ENCODE results near the gene CLEC4G. TPM values are rescaled to one million over a fixed set of nuclear protein-coding genes. Genes with fewer than 3 reads are reported as not detected.

The CLEC4G gene
- total and polyA plus RNA-seq, 2 experiments from 2014 or later = not detected

- WGBS (ENCODE audit: low lambda C conversion rate, missing lambda C conversion rate) = 90% methylated on average over 9 of the region's 9 CpGs
- no peak for DNase-seq (ENCODE audit: low spot score)
- no peaks in the 10 kb centered on the region for H3K79me2 ChIP-seq
- peaks cover 3% of the 10 kb centered on the region for H3K27me3 ChIP-seq
- H3K9me3 ChIP-seq (ENCODE audit: low read depth) = no peaks in the 10 kb centered on the region
- no peak overlapping the region for H3K4me3 ChIP-seq
- H3K9me2 ChIP-seq (replicated peaks; ENCODE audit: insufficient read depth) = no peaks in the 10 kb centered on the region
- H3K36me3 ChIP-seq (replicated peaks; ENCODE audit: insufficient read depth, low read depth) = no peaks in the 10 kb centered on the region
- TF ChIP-seq EZH2 (IDR thresholded peaks at IDR 0.05; ENCODE audit: borderline replicate concordance) (no peak), EZH2phosphoT487 (IDR thresholded peaks at IDR 0.05; ENCODE audit: low read depth, severe bottlenecking, unreplicated experiment) (no peak), CTCF (IDR thresholded peaks at IDR 0.05; ENCODE audit: poor library complexity) (no peak)
- H2AFZ ChIP-seq = no peak overlapping the region
- no peak overlapping the region for H3K4me2 ChIP-seq
- H4K20me1 ChIP-seq (ENCODE audit: insufficient read depth, poor library complexity, severe bottlenecking) = no peaks in the 10 kb centered on the region
- no peak overlapping the region for H3K27ac ChIP-seq
- no peaks in the 10 kb centered on the region for H3K4me1 ChIP-seq (ENCODE audit: insufficient read depth)
These were observed 43.9 kb upstream of the CLEC4G start for GRCh38 chr19:7775761-7776160.

- Histone ChIP-seq H2AFZ (no peak overlapping the region), H3K27me3 (no peaks in the 10 kb centered on the region), H3K9me2 (replicated peaks; ENCODE audit: insufficient read depth) (no peaks in the 10 kb centered on the region), H4K20me1 (ENCODE audit: insufficient read depth, poor library complexity, severe bottlenecking) (no peaks in the 10 kb centered on the region), H3K79me2 (no peaks in the 10 kb centered on the region), H3K4me3 (no peak overlapping the region), H3K4me1 (ENCODE audit: insufficient read depth) (no peaks in the 10 kb centered on the region), H3K27ac (no peak overlapping the region), H3K4me2 (no peak overlapping the region), H3K9me3 (ENCODE audit: low read depth) (no peaks in the 10 kb centered on the region), H3K36me3 (replicated peaks; ENCODE audit: insufficient read depth, low read depth) (no peaks in the 10 kb centered on the region)
- DNase-seq (ENCODE audit: low spot score) = no peak
- WGBS (ENCODE audit: low lambda C conversion rate, missing lambda C conversion rate) = 74% methylated on average over 9 of the region's 9 CpGs
- TF ChIP-seq CTCF (IDR thresholded peaks at IDR 0.05; ENCODE audit: poor library complexity) = no peak
- no peak for TF ChIP-seq EZH2phosphoT487 (IDR thresholded peaks at IDR 0.05; ENCODE audit: low read depth, severe bottlenecking, unreplicated experiment)
- TF ChIP-seq EZH2 (IDR thresholded peaks at IDR 0.05; ENCODE audit: borderline replicate concordance) = no peak
These were observed 41.9 kb upstream of the CLEC4G start for GRCh38 chr19:7773841-7774240.

GRCh38 chr19:7772752-7773291 lies 40.9 kb upstream of the CLEC4G start:
- Histone ChIP-seq H3K79me2 (no peaks in the 10 kb centered on the region), H3K36me3 (replicated peaks; ENCODE audit: insufficient read depth, low read depth) (no peaks in the 10 kb centered on the region), H2AFZ (no peak overlapping the region), H3K4me1 (ENCODE audit: insufficient read depth) (no peaks in the 10 kb centered on the region), H3K9me2 (replicated peaks; ENCODE audit: insufficient read depth) (no peaks in the 10 kb centered on the region), H3K27ac (no peak overlapping the region), H3K4me2 (no peak overlapping the region), H4K20me1 (ENCODE audit: insufficient read depth, poor library complexity, severe bottlenecking) (no peaks in the 10 kb centered on the region), H3K4me3 (no peak overlapping the region), H3K27me3 (no peaks in the 10 kb centered on the region), H3K9me3 (ENCODE audit: low read depth) (no peaks in the 10 kb centered on the region)
- TF ChIP-seq EZH2phosphoT487 (IDR thresholded peaks at IDR 0.05; ENCODE audit: low read depth, severe bottlenecking, unreplicated experiment) (no peak), CTCF (IDR thresholded peaks at IDR 0.05; ENCODE audit: poor library complexity) (no peak), EZH2 (IDR thresholded peaks at IDR 0.05; ENCODE audit: borderline replicate concordance) (no peak)
- DNase-seq (ENCODE audit: low spot score) = no peak
- WGBS (ENCODE audit: low lambda C conversion rate, missing lambda C conversion rate) = 52% methylated on average over 8 of the region's 8 CpGs

All from hepatocyte (in vitro differentiated cells).